ENCODE measurements around the gene ANTXR2. TPM values are rescaled to one million over a fixed set of nuclear protein-coding genes. Genes with fewer than 3 reads are reported as not detected.

Gene ANTXR2
- total RNA-seq, 2 experiments from 2014 or later, result 15.3 to 16.7 TPM

GRCh38 chr4:80008971-80009370 lies 64.1 kb downstream of the ANTXR2 start:
- TF ChIP-seq, protein P1, sequence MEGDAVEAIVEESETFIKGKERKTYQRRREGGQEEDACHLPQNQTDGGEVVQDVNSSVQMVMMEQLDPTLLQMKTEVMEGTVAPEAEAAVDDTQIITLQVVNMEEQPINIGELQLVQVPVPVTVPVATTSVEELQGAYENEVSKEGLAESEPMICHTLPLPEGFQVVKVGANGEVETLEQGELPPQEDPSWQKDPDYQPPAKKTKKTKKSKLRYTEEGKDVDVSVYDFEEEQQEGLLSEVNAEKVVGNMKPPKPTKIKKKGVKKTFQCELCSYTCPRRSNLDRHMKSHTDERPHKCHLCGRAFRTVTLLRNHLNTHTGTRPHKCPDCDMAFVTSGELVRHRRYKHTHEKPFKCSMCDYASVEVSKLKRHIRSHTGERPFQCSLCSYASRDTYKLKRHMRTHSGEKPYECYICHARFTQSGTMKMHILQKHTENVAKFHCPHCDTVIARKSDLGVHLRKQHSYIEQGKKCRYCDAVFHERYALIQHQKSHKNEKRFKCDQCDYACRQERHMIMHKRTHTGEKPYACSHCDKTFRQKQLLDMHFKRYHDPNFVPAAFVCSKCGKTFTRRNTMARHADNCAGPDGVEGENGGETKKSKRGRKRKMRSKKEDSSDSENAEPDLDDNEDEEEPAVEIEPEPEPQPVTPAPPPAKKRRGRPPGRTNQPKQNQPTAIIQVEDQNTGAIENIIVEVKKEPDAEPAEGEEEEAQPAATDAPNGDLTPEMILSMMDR (IDR thresholded peaks at IDR 0.05), result no peak
- peaks cover 19% of the 10 kb centered on the region for H3K36me3 ChIP-seq (ENCODE audit: insufficient read depth, low read length)
- no peak for ATAC-seq (ENCODE audit: poor library complexity)
- ChIA-PET POLR2A (no interaction called here), CTCF (no interaction called here)
- H3K27ac ChIP-seq (ENCODE audit: low read depth in 1 of 2, low read length in 2 of 2), result no peak overlapping the region
- peaks cover 19% of the 10 kb centered on the region for H3K4me1 ChIP-seq (ENCODE audit: insufficient read depth, low read length)
- H3K27ac Mint-ChIP-seq, result peak overlapping the region; percentile 54
- H3K9me3 ChIP-seq (ENCODE audit: control insufficient read depth in 1 of 2, insufficient read depth in 1 of 2, low read length in 2 of 2), result no peaks in the 10 kb centered on the region
- no peaks in the 10 kb centered on the region for H3K27me3 Mint-ChIP-seq
- H3K27me3 ChIP-seq (ENCODE audit: control insufficient read depth in 1 of 2, insufficient read depth in 2 of 2, low read length in 2 of 2), result no peaks in the 10 kb centered on the region
- peaks cover 5% of the 10 kb centered on the region for H3K9me3 Mint-ChIP-seq
- peaks cover 89% of the 10 kb centered on the region for H3K36me3 Mint-ChIP-seq (ENCODE audit: low read depth)
- H3K4me3 Mint-ChIP-seq, result no peak overlapping the region
- DNase-seq, result no peak
- no peak overlapping the region for H3K4me3 ChIP-seq (ENCODE audit: low read length)
- H3K4me1 Mint-ChIP-seq (ENCODE audit: low read depth), result peaks cover 58% of the 10 kb centered on the region
- intact Hi-C loops (cut with DNase I, micrococcal nuclease), result no loop called here

GRCh38 chr4:80008351-80008750 lies 64.7 kb downstream of the ANTXR2 start:
- peaks cover 5% of the 10 kb centered on the region for H3K9me3 Mint-ChIP-seq
- peak overlapping the region; percentile 76 for H3K27ac Mint-ChIP-seq
- peaks cover 88% of the 10 kb centered on the region for H3K36me3 Mint-ChIP-seq (ENCODE audit: low read depth)
- no peaks in the 10 kb centered on the region for H3K27me3 Mint-ChIP-seq
- Histone ChIP-seq H3K9me3 (ENCODE audit: control insufficient read depth in 1 of 2, insufficient read depth in 1 of 2, low read length in 2 of 2) (no peaks in the 10 kb centered on the region), H3K4me3 (ENCODE audit: low read length) (no peak overlapping the region), H3K27me3 (ENCODE audit: control insufficient read depth in 1 of 2, insufficient read depth in 2 of 2, low read length in 2 of 2) (no peaks in the 10 kb centered on the region), H3K27ac (ENCODE audit: low read depth in 1 of 2, low read length in 2 of 2) (peak overlapping the region in 1 of 2 donors; percentile 26), H3K4me1 (ENCODE audit: insufficient read depth, low read length) (peaks cover 19% of the 10 kb centered on the region), H3K36me3 (ENCODE audit: insufficient read depth, low read length) (peaks cover 13% of the 10 kb centered on the region)
- H3K4me3 Mint-ChIP-seq, result no peak overlapping the region
- ChIA-PET POLR2A (no interaction called here), CTCF (no interaction called here)
- ATAC-seq (ENCODE audit: poor library complexity) (no peak), DNase-seq (peak in 1 of 14 experiments; percentile 18)
- intact Hi-C loops (cut with DNase I, micrococcal nuclease), result no loop called here
- H3K4me1 Mint-ChIP-seq (ENCODE audit: low read depth), result peaks cover 58% of the 10 kb centered on the region
- TF ChIP-seq, protein P1 (IDR thresholded peaks at IDR 0.05), result no peak

GRCh38 chr4:80007745-80008149 lies 65.3 kb downstream of the ANTXR2 start:
- Mint-ChIP-seq H3K4me3 (no peak overlapping the region), H3K4me1 (ENCODE audit: low read depth) (peaks cover 56% of the 10 kb centered on the region), H3K36me3 (ENCODE audit: low read depth) (peaks cover 85% of the 10 kb centered on the region), H3K27ac (peak overlapping the region; percentile 76), H3K27me3 (no peaks in the 10 kb centered on the region), H3K9me3 (peaks cover 5% of the 10 kb centered on the region)
- Histone ChIP-seq H3K9me3 (ENCODE audit: control insufficient read depth in 1 of 2, insufficient read depth in 1 of 2, low read length in 2 of 2) (no peaks in the 10 kb centered on the region), H3K36me3 (ENCODE audit: insufficient read depth, low read length) (peaks cover 8% of the 10 kb centered on the region), H3K27me3 (ENCODE audit: control insufficient read depth in 1 of 2, insufficient read depth in 2 of 2, low read length in 2 of 2) (no peaks in the 10 kb centered on the region), H3K4me3 (ENCODE audit: low read length) (no peak overlapping the region), H3K27ac (ENCODE audit: low read depth in 1 of 2, low read length in 2 of 2) (peak overlapping the region; percentile 17 to 42), H3K4me1 (ENCODE audit: insufficient read depth, low read length) (peaks cover 19% of the 10 kb centered on the region)
- intact Hi-C loops (cut with DNase I, micrococcal nuclease), result no loop called here
- TF ChIP-seq, protein P1 (IDR thresholded peaks at IDR 0.05), result no peak
- CTCF ChIA-PET, result no interaction called here
- POLR2A ChIA-PET, result no interaction called here
- peak in 1 of 14 experiments; percentile 20 for DNase-seq
- no peak for ATAC-seq (ENCODE audit: poor library complexity)

Measured in CD4-positive, alpha-beta T cell (primary cell).